ENCODE measurements around the gene TBCK. TPM values are rescaled to one million over a fixed set of nuclear protein-coding genes. Genes with fewer than 3 reads are reported as not detected.

TBCK gene
- total RNA-seq, 1 donor from 2014 or later: 35.7 TPM

GRCh38 chr4:106038908-106039307 is 277.1 kb downstream of the TBCK start:
- Histone ChIP-seq H3K4me1 (peaks cover 2 to 19% of the 10 kb centered on the region in 2 donors), H3K27me3 (no peaks in the 10 kb centered on the region), H3K36me3 (no peaks in the 10 kb centered on the region), H3K9me3 (no peaks in the 10 kb centered on the region), H3K27ac (no peak overlapping the region), H3K4me3 (no peak overlapping the region)
- intact Hi-C loops (cut with DNase I): no loop called here
- DNase-seq (ENCODE audit: low spot score in 2 of 2): no peak
- no peak for TF ChIP-seq CTCF (IDR thresholded peaks at IDR 0.05)

- TF ChIP-seq CTCF (IDR thresholded peaks at IDR 0.05): no peak
- H3K4me3 ChIP-seq: no peak overlapping the region
- H3K9me3 ChIP-seq: no peaks in the 10 kb centered on the region
- no peaks in the 10 kb centered on the region for H3K27me3 ChIP-seq
- DNase-seq (ENCODE audit: low spot score in 2 of 2): no peak
- no peak overlapping the region for H3K27ac ChIP-seq
- no peaks in the 10 kb centered on the region for H3K36me3 ChIP-seq
- intact Hi-C loops (cut with DNase I): no loop called here
- H3K4me1 ChIP-seq: peaks cover 2 to 24% of the 10 kb centered on the region in 2 donors
Observed at GRCh38 chr4:106038012-106038411, 278.0 kb downstream of the TBCK start.

GRCh38 chr4:106036848-106037247 is 279.2 kb downstream of the TBCK start:
- Histone ChIP-seq H3K27me3 (no peaks in the 10 kb centered on the region), H3K4me1 (peaks cover 2 to 27% of the 10 kb centered on the region in 2 donors), H3K9me3 (peaks cover 0 to 3% of the 10 kb centered on the region in 2 donors), H3K36me3 (no peaks in the 10 kb centered on the region), H3K27ac (no peak overlapping the region), H3K4me3 (no peak overlapping the region)
- intact Hi-C loops (cut with DNase I): no loop called here
- TF ChIP-seq CTCF (IDR thresholded peaks at IDR 0.05): no peak
- no peak for DNase-seq (ENCODE audit: low spot score in 2 of 2)

- H3K36me3 ChIP-seq: no peaks in the 10 kb centered on the region
- peaks cover 1 to 8% of the 10 kb centered on the region in 2 donors for H3K9me3 ChIP-seq
- peaks cover 0 to 24% of the 10 kb centered on the region in 2 donors for H3K4me1 ChIP-seq
- H3K27ac ChIP-seq: no peak overlapping the region
- no peak overlapping the region for H3K4me3 ChIP-seq
- TF ChIP-seq CTCF (IDR thresholded peaks at IDR 0.05): no peak
- DNase-seq (ENCODE audit: low spot score in 2 of 2): no peak
- no peaks in the 10 kb centered on the region for H3K27me3 ChIP-seq
- intact Hi-C loops (cut with DNase I): no loop called here
Observed at GRCh38 chr4:106036334-106036733, 279.7 kb downstream of the TBCK start.

- DNase-seq (ENCODE audit: low spot score in 2 of 2): no peak
- intact Hi-C loops (cut with DNase I): no loop called here
- H3K4me1 ChIP-seq: peaks cover 0 to 19% of the 10 kb centered on the region in 2 donors
- peak overlapping the region; percentile 6 to 15 for H3K27ac ChIP-seq
- peaks cover 5 to 11% of the 10 kb centered on the region in 2 donors for H3K9me3 ChIP-seq
- TF ChIP-seq CTCF (IDR thresholded peaks at IDR 0.05): no peak
- no peak overlapping the region for H3K4me3 ChIP-seq
- H3K27me3 ChIP-seq: no peaks in the 10 kb centered on the region
- H3K36me3 ChIP-seq: no peaks in the 10 kb centered on the region
Observed at GRCh38 chr4:106035204-106035603, 280.8 kb downstream of the TBCK start.

GRCh38 chr4:106034751-106035150 is 281.3 kb downstream of the TBCK start:
- intact Hi-C loops (cut with DNase I): loop anchor here (5.0 kb wide), 2 partner anchors 42 to 137 kb away; partner anchors contain the start of gene NPNT
- DNase-seq (ENCODE audit: low spot score in 2 of 2): no peak
- H3K4me3 ChIP-seq: no peak overlapping the region
- TF ChIP-seq CTCF (IDR thresholded peaks at IDR 0.05): no peak
- H3K9me3 ChIP-seq: peaks cover 5 to 11% of the 10 kb centered on the region in 2 donors
- H3K36me3 ChIP-seq: no peaks in the 10 kb centered on the region
- H3K27ac ChIP-seq: peak overlapping the region in 1 of 2 donors; percentile 6
- H3K27me3 ChIP-seq: no peaks in the 10 kb centered on the region
- peaks cover 0 to 17% of the 10 kb centered on the region in 2 donors for H3K4me1 ChIP-seq

Data from ascending aorta (tissue), 2 donors.